ENCODE data around the gene USP37.

USP37 gene

DNA sequence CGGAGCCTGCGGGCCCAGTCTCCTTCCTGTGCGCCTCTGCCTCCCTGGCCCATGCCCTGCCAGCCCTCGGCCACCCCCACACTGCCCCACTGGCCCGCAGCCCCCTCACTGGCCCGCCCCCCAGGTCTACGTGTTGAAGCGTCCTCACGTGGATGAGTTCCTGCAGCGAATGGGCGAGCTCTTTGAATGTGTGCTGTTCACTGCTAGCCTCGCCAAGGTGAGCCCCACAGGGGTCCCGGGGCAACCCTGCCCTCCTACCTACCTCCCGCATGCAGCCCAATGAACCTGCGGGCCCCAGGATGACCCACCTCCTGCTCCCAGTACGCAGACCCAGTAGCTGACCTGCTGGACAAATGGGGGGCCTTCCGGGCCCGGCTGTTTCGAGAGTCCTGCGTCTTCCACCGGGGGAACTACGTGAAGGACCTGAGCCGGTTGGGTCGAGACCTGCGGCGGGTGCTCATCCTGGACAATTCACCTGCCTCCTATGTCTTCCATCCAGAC lies 165.2 kb downstream of the USP37 start:
- no peak for DNase-seq (ENCODE audit: low read depth, low spot score)
- Histone ChIP-seq H3K36me3 (ENCODE audit: insufficient read depth, insufficient read length, low read length) (peaks cover 39% of the 10 kb centered on the region), H3K27me3 (ENCODE audit: insufficient read depth, insufficient read length) (peaks cover 9% of the 10 kb centered on the region), H3K4me3 (ENCODE audit: insufficient read length, low read depth) (no peak overlapping the region), H3K4me1 (ENCODE audit: insufficient read depth, insufficient read length) (peaks cover 23% of the 10 kb centered on the region), H3K9me3 (ENCODE audit: insufficient read depth, low read length) (no peaks in the 10 kb centered on the region), H3K9ac (ENCODE audit: insufficient read length, low read depth) (peak overlapping the region; percentile 37)
- no peak for TF ChIP-seq YY1 (IDR thresholded peaks at IDR 0.05; ENCODE audit: insufficient read depth, insufficient read length)
- TF ChIP-seq SUZ12 (IDR thresholded peaks at IDR 0.05; ENCODE audit: extremely low read depth, insufficient read depth, insufficient read length): no peak
- TF ChIP-seq ZNF274 (IDR thresholded peaks at IDR 0.05; ENCODE audit: low read depth, low read length): no peak

GRCh38 chr2:218402491-218402901 lies 165.7 kb downstream of the USP37 start:
- Histone ChIP-seq H3K9me3 (ENCODE audit: insufficient read depth, low read length) (no peaks in the 10 kb centered on the region), H3K27me3 (ENCODE audit: insufficient read depth, insufficient read length) (peaks cover 14% of the 10 kb centered on the region), H3K4me1 (ENCODE audit: insufficient read depth, insufficient read length) (peaks cover 20% of the 10 kb centered on the region), H3K4me3 (ENCODE audit: insufficient read length, low read depth) (no peak overlapping the region), H3K36me3 (ENCODE audit: insufficient read depth, insufficient read length, low read length) (peaks cover 39% of the 10 kb centered on the region), H3K9ac (ENCODE audit: insufficient read length, low read depth) (peak overlapping the region; percentile 37)
- DNase-seq (ENCODE audit: low read depth, low spot score): no peak
- TF ChIP-seq ZNF274 (IDR thresholded peaks at IDR 0.05; ENCODE audit: low read depth, low read length): no peak

DNA sequence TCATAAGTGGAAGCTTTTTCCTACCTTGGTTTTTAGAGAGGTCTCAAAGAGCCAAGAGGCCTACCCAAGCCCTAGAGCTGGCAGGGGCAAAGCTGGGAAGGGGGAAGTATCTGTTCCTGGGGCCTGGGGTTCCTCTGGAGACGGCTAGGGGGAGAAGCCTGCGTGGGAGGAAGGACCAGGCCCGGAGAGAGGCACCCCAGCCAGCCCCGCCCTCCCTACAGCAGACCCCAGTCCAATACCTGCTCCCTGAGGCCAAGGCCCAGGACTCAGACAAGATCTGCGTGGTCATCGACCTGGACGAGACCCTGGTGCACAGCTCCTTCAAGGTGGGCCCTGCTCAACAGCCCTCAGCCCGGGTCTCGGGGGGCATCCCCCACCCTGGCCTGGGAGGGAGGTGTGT lies 166.3 kb downstream of the USP37 start:
- H3K9ac ChIP-seq (ENCODE audit: insufficient read length, low read depth): peak overlapping the region; percentile 29
- peaks cover 20% of the 10 kb centered on the region for H3K27me3 ChIP-seq (ENCODE audit: insufficient read depth, insufficient read length)
- peaks cover 18% of the 10 kb centered on the region for H3K4me1 ChIP-seq (ENCODE audit: insufficient read depth, insufficient read length)
- no peaks in the 10 kb centered on the region for H3K9me3 ChIP-seq (ENCODE audit: insufficient read depth, low read length)
- H3K4me3 ChIP-seq (ENCODE audit: insufficient read length, low read depth): no peak overlapping the region
- peaks cover 39% of the 10 kb centered on the region for H3K36me3 ChIP-seq (ENCODE audit: insufficient read depth, insufficient read length, low read length)
- DNase-seq (ENCODE audit: low read depth, low spot score): no peak
- TF ChIP-seq SUZ12 (IDR thresholded peaks at IDR 0.05; ENCODE audit: extremely low read depth, insufficient read depth, insufficient read length): no peak

GRCh38 chr2:218400930-218401881 lies 166.9 kb downstream of the USP37 start:
- H3K4me3 ChIP-seq (ENCODE audit: insufficient read length, low read depth): peak overlapping the region; percentile 78
- peaks cover 27% of the 10 kb centered on the region for H3K27me3 ChIP-seq (ENCODE audit: insufficient read depth, insufficient read length)
- TF ChIP-seq YY1 (IDR thresholded peaks at IDR 0.05; ENCODE audit: insufficient read depth, insufficient read length) (no peak), ZNF274 (IDR thresholded peaks at IDR 0.05; ENCODE audit: low read depth, low read length) (no peak), SUZ12 (IDR thresholded peaks at IDR 0.05; ENCODE audit: extremely low read depth, insufficient read depth, insufficient read length) (no peak)
- no peak for DNase-seq (ENCODE audit: low read depth, low spot score)
- H3K4me1 ChIP-seq (ENCODE audit: insufficient read depth, insufficient read length): peaks cover 17% of the 10 kb centered on the region
- H3K36me3 ChIP-seq (ENCODE audit: insufficient read depth, insufficient read length, low read length): peaks cover 39% of the 10 kb centered on the region
- no peaks in the 10 kb centered on the region for H3K9me3 ChIP-seq (ENCODE audit: insufficient read depth, low read length)
- peak overlapping the region; percentile 95 for H3K9ac ChIP-seq (ENCODE audit: insufficient read length, low read depth)

Measured in NT2/D1 (cell line).